ENCODE results near the gene KIRREL1. TPM values are rescaled to one million over a fixed set of nuclear protein-coding genes. Genes with fewer than 3 reads are reported as not detected.

Gene KIRREL1
- total RNA-seq, 4 donors from 2014 or later = 8.2 to 18.3 (median 12.6) TPM

- peak overlapping the region in 2 of 4 donors; percentile 25 to 33 for H3K4me3 ChIP-seq
- in situ Hi-C loops (cut with MboI; ENCODE audit: low pct_ligation_motif_present in 1 of 4, low pct_unique_long_range_greater_than_20kb in 1 of 4, low sequenced_read_pairs in 3 of 4) (loop anchor here in 1 of 4 donors (25.0 kb wide), 1 partner anchor 109 kb away; no protein-coding TSS in a partner anchor), intact Hi-C loops (cut with DNase I; ENCODE audit: low total_unique reads) (no loop called here)
- WGBS, 2 donors (ENCODE audit: low coverage in 1 of 2) = 32 to 60% methylated on average over 1 to 23 of the region's 38 CpGs
- H3K36me3 ChIP-seq = no peaks in the 10 kb centered on the region
- H3K4me1 ChIP-seq = peaks cover 0 to 8% (median 3%) of the 10 kb centered on the region in 4 donors
- no peaks in the 10 kb centered on the region for H3K27me3 ChIP-seq
- peak; percentile 43 for DNase-seq
- H3K27ac ChIP-seq = no peak overlapping the region
- no peaks in the 10 kb centered on the region for H3K9me3 ChIP-seq
- TF ChIP-seq POLR2AphosphoS5 (IDR thresholded peaks at IDR 0.05) (no peak), CTCF (IDR thresholded peaks at IDR 0.05) (no peak), POLR2A (IDR thresholded peaks at IDR 0.05) (no peak)
Measured at GRCh38 chr1:157978586-157979403, 14.7 kb upstream of the KIRREL1 start.

- Histone ChIP-seq H3K4me1 (peaks cover 0 to 12% (median 6%) of the 10 kb centered on the region in 4 donors), H3K27me3 (no peaks in the 10 kb centered on the region), H3K4me3 (no peak overlapping the region), H3K27ac (no peak overlapping the region), H3K9me3 (no peaks in the 10 kb centered on the region), H3K36me3 (no peaks in the 10 kb centered on the region)
- in situ Hi-C loops (cut with MboI; ENCODE audit: low pct_ligation_motif_present in 1 of 4, low pct_unique_long_range_greater_than_20kb in 1 of 4, low sequenced_read_pairs in 3 of 4) = loop anchor here in 3 of 4 donors (10.0 to 25.0 kb wide), 3 partner anchors 105 to 123 kb away; no protein-coding TSS in a partner anchor
- no peak for TF ChIP-seq POLR2A (IDR thresholded peaks at IDR 0.05)
- TF ChIP-seq EP300 (IDR thresholded peaks at IDR 0.05; ENCODE audit: low read depth) = no peak
- no peak for TF ChIP-seq POLR2AphosphoS5 (IDR thresholded peaks at IDR 0.05)
- TF ChIP-seq CTCF (IDR thresholded peaks at IDR 0.05) = no peak
- intact Hi-C loops (cut with DNase I; ENCODE audit: low total_unique reads) = no loop called here
- DNase-seq = no peak
- 74 to 86% methylated on average over 1 to 2 of the region's 2 CpGs for WGBS, 2 donors (ENCODE audit: low coverage in 1 of 2)
Measured at GRCh38 chr1:157982136-157982535, 11.3 kb upstream of the KIRREL1 start.

GRCh38 chr1:157983787-157984186, 9.7 kb upstream of the KIRREL1 start:
- Histone ChIP-seq H3K9me3 (no peaks in the 10 kb centered on the region), H3K27me3 (no peaks in the 10 kb centered on the region), H3K4me1 (peaks cover 0 to 9% (median 4%) of the 10 kb centered on the region in 4 donors), H3K27ac (no peak overlapping the region), H3K4me3 (no peak overlapping the region), H3K36me3 (no peaks in the 10 kb centered on the region)
- no peak for DNase-seq
- WGBS, 2 donors (ENCODE audit: low coverage in 1 of 2) = 47 to 55% methylated on average over 2 of the region's 2 CpGs
- no peak for TF ChIP-seq POLR2AphosphoS5 (IDR thresholded peaks at IDR 0.05)
- no peak for TF ChIP-seq EP300 (IDR thresholded peaks at IDR 0.05; ENCODE audit: low read depth)
- no peak for TF ChIP-seq CTCF (IDR thresholded peaks at IDR 0.05)
- TF ChIP-seq POLR2A (IDR thresholded peaks at IDR 0.05) = no peak
- in situ Hi-C loops (cut with MboI; ENCODE audit: low pct_ligation_motif_present in 1 of 4, low pct_unique_long_range_greater_than_20kb in 1 of 4, low sequenced_read_pairs in 3 of 4) = loop anchor here in 3 of 4 donors (10.0 to 25.0 kb wide), 3 partner anchors 104 to 121 kb away; no protein-coding TSS in a partner anchor
- intact Hi-C loops (cut with DNase I; ENCODE audit: low total_unique reads) = no loop called here

- H3K4me3 ChIP-seq = no peak overlapping the region
- H3K4me1 ChIP-seq = peaks cover 0 to 6% (median 2%) of the 10 kb centered on the region in 4 donors
- H3K27ac ChIP-seq = no peak overlapping the region
- in situ Hi-C loops (cut with MboI; ENCODE audit: low pct_ligation_motif_present in 1 of 4, low pct_unique_long_range_greater_than_20kb in 1 of 4, low sequenced_read_pairs in 3 of 4) (loop anchor here in 3 of 4 donors (10.0 to 25.0 kb wide), 3 partner anchors 103 to 120 kb away; no protein-coding TSS in a partner anchor), intact Hi-C loops (cut with DNase I; ENCODE audit: low total_unique reads) (no loop called here)
- no peaks in the 10 kb centered on the region for H3K36me3 ChIP-seq
- whole genome bisulfite sequencing, 2 donors (ENCODE audit: low coverage in 1 of 2) = 18 to 27% methylated on average over 2 to 7 of the region's 7 CpGs
- no peaks in the 10 kb centered on the region for H3K27me3 ChIP-seq
- TF ChIP-seq EP300 (IDR thresholded peaks at IDR 0.05; ENCODE audit: low read depth) (no peak), POLR2AphosphoS5 (IDR thresholded peaks at IDR 0.05) (no peak), POLR2A (IDR thresholded peaks at IDR 0.05) (no peak), CTCF (IDR thresholded peaks at IDR 0.05) (no peak)
- no peaks in the 10 kb centered on the region for H3K9me3 ChIP-seq
- no peak for DNase-seq
Measured at GRCh38 chr1:157984469-157984868, 9.0 kb upstream of the KIRREL1 start.

Data from transverse colon (tissue), 4 donors.